Activated CD4-positive, alpha-beta T cell treated with anti-CD3 and anti-CD28 coated beads, Interleukin-2, amount 10 ng/mL, durations not matched to agents 7 days and 5 days (primary cell): ENCODE measurements around the gene ZMAT3. TPM values are rescaled to one million over a fixed set of nuclear protein-coding genes. Genes with fewer than 3 reads are reported as not detected.

Experiments used
- total RNA-seq, 2 experiments: library from RNA; stranded (reverse); gene quantifications; one replicate each; pipeline ENCODE4 v1.2.3, GENCODE V29; 2021

ZMAT3 gene
- total RNA-seq, 2 experiments from 2014 or later: 23.0 to 23.6 TPM

Other genes with a start within 250 kb of the ZMAT3 start
- gene PIK3CA, start 76.5 kb upstream of the ZMAT3 start, total RNA-seq: 10 to 100 TPM; 23.4 to 28.0 TPM
- 1 to 10 TPM in 1 of 2 experiments, under 1 TPM in 1; 0.60 to 1.1 TPM for gene KCNMB3, start 179.3 kb upstream of the ZMAT3 start, total RNA-seq